ENCODE results near the gene DYNC2I2.
A peak's percentile ranks its signal among the peaks of the same experiment; 100 is the strongest.

The DYNC2I2 gene

DNA sequence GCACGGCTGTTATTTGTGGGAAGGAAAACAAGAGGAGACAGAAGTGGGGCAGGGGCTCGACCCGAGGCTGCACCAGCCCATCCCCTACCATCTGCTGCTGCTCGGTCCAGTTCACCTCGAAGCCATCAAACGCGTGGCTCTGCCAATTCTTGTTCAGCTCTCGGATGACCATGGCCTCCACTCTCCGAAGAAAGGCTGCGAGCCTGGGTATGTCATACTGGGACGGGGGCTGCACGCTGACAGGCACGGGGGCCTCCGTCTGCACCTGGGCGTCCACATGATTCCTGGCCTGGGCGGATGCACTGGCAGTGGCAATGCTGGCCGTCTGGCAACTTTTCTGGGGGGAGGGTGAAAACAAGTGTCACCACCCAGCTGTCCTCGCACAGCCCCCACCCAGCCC is 16.0 kb downstream of the DYNC2I2 start:
- Histone ChIP-seq H3K4me3 (no peak overlapping the region), H3K27ac (no peak overlapping the region)

DNA sequence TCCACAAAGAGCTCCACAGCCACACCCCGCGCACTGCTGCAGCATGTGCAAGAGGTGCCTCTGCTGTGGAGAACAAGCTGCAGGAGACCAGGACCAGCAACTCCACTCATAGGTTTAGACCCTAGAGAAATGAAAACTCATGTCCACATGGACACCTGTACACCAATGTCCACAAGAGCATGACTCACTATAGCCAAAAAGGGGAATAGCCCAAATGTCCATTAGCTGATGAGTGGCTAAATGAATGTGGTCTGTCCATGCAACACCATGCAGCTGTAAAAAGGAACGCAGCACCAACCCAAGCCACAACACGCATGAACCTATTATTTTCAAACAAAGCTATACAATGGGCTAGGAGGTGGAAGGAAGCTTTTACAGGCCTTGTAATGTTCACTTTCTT is 18.1 kb downstream of the DYNC2I2 start:
- no peak overlapping the region for H3K27ac ChIP-seq
- no peak overlapping the region for H3K4me3 ChIP-seq

DNA sequence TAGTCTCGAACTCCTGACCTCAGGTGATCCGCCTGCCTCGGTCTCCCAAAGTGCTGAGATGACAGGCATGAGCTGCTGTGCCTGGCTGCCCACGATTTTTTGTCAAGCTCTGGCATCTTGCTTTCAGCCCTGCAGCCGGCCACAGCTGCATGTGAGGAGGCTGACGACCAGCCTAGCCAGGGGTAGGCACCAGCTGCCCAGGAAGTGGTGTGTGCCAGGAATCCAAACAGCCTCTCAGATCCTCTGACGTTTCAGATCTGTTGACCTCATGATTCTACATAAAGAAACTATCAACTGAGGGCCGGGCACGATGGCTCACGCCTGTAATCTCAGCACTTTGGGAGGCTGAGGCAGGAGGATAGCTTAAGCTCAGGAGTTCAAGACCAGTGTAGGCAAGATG is 19.0 kb downstream of the DYNC2I2 start:
- no peak overlapping the region for H3K4me3 ChIP-seq
- peak overlapping the region in 1 of 21 experiments; percentile 93 for H3K27ac ChIP-seq

DNA sequence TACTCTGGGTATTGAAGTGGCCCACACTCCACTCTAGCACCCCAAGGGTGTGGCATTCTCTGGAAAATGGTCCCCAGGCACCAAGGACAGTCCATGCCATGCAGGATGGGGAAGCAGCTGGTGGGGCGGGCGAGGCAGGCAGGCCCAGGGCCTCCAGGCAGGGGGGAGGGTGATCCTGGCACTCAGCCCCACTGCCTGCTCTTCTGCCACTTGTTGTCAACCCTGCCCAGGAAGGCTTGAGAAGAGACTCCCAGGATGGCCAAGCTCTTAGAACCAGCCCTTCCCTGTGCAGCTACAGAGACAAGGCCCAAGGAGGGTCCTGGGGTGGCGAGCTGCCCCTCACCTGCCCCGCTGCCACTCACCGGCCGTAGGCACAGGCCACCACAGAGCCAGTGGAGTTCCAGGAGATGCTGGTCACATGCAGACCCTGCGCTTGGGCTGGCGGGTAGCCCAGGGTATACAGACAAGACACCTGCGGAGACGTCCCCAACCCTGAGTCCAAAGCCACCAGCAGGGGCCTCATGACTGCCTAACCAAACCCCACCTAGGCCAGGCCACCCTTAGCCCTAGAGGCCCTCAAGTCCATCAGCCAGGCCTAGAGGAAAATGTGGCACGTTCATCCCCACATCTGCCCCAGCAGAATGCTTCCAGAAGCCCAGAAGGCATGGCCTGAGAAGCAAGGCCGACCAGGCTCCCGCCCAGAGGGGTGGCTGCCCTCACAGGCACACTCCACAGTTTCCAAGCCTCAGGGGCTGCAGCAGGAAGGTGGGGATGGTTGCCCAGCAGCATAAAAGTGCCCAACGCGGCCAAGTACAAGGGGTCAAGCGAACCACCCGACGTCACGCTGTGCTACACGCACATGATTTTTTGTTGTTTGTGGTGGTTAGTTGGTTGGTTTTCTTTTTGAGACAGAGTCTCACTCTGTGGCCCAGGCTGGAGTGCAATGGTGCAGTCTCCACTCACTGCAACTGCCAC is 19.8 kb downstream of the DYNC2I2 start:
- H3K4me3 ChIP-seq: no peak overlapping the region
- peak overlapping the region in 15 of 21 experiments; percentile 36 to 96 (median 88) for H3K27ac ChIP-seq

DNA sequence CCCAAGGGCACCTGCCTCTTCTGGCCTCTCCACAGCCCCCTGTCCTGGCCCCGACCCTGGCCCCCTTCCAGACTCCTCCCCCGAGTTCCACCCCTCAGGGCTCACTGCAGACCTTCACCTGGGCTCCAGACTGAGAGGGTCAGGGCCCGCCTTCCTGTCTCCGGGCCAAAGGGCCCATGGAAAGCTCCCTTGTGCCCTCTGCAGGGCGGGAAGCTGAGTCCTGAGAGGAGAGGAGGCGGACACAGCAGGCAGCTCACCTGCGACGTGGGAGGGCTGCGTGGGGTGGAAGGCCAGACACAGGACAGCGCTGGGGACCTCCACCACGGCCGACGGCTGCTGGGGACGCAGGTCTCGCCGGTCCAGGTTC is 20.6 kb downstream of the DYNC2I2 start:
- Histone ChIP-seq H3K27ac (peak overlapping the region in 20 of 21 experiments; percentile 36 to 96 (median 86)), H3K4me3 (no peak overlapping the region)

DNA sequence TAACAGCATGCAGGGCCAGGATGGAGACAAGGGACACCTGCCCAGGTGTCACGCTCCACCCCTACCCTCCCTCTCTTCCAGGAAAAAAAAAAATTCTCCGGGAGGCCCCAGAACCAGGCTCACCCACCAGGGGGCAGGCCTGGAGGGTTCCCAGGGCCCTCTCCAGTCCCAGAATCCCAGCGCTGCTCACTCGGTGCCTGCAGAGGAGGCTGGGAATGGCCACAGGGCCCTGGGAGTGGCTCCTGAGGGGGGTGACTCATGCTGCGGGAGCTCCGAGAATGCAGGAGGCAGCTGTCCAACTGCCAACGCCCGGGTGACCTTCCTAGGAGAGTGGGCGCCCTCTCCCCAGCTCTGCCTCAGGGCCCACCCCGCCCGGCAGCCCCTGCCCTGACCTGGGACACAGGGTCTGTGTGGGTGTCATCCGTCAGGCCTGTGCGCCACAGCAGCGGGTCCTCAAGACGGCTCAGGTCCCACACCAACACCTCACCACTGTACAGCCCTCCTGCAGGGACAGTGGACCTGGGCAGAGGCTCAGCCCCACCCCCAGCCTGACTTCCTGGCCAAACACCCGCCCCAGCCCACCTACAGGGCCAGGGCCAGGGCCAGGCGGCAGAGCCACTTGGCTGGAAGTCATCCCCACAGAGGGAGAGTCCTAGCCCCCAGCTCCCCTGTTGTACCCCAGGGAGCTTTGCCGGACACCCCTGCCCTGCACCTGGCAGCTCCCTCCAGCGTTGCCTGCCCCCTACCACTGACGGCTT is 21.2 kb downstream of the DYNC2I2 start:
- H3K4me3 ChIP-seq: no peak overlapping the region
- H3K27ac ChIP-seq: peak overlapping the region; percentile 25 to 96 (median 84)

DNA sequence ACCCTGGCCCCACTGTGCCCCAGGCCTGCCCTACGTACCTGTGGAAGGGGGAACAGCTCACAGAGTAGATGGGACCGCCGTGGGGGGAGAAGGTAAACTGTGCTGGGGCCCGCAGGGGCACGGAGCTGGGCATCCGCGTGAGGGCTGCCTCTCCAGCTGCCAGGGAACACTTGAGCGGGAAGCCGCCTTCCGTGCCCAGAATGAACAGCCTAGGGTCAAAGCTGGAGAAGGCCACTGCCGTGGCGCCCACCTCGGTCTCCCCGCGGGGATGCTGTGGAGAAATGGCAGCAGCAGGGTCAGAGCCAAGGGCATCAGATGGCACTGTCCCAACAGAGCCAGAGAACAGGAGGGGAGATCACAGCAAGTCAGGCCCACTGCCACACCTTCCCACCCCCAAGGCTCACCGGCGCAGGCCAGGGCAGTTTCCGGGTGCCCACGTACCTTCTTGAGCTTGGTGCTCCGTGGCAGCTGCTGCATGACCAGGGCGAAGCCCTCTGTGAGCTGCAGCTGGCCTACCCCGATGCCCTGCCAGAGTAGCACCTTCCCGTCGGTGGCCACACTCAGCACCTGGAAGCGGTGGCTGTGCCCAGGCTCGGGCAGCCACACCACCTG is 21.9 kb downstream of the DYNC2I2 start:
- no peak overlapping the region for H3K4me3 ChIP-seq

DNA sequence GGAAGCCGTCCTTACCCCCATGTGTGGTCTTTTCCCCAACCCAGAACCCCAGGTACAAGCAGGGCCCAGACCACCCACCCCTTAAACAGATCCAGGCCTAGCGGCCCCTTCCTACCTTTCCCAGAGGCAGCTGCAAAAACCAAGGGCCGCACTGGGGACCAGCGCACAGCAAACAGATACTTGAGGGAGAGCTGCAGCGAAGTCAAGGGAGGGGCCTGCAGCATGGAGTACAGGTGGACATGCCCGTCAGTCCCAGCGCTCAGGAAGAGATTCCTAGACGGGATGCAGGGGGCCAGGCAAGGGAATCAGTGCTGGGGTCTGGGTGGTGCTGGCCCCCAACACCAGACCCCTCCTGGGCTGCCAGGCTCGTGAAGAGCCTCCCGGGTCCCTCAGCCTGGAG is 22.5 kb downstream of the DYNC2I2 start:
- no peak overlapping the region for H3K4me3 ChIP-seq
- peak overlapping the region in 11 of 21 experiments; percentile 2 to 96 (median 81) for H3K27ac ChIP-seq

More for the DNA sequence above, 21.9 kb downstream of the DYNC2I2 start:
- peak overlapping the region in 19 of 21 experiments; percentile 36 to 96 (median 79) for H3K27ac ChIP-seq

DNA sequence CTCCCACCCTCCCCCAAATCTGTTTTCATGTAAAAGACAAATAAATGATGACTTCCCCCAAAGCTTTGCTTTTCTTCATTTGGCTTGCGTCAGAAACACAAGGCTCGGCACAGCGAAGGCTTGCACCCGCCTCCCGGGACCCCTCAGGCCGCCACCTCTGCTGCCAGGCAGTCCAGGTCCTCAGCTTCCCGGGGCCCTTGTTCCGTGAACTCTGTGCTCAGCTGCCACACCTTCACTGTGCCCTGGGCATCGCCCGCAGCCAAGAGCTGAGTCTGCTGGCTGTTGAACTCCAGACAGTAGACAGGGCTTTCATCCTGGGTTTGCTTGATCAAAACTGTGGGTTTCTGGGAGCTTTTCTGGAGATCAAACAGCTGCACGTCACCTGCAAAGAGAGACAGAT is 23.0 kb downstream of the DYNC2I2 start:
- H3K4me3 ChIP-seq: no peak overlapping the region
- no peak overlapping the region for H3K27ac ChIP-seq

DNA sequence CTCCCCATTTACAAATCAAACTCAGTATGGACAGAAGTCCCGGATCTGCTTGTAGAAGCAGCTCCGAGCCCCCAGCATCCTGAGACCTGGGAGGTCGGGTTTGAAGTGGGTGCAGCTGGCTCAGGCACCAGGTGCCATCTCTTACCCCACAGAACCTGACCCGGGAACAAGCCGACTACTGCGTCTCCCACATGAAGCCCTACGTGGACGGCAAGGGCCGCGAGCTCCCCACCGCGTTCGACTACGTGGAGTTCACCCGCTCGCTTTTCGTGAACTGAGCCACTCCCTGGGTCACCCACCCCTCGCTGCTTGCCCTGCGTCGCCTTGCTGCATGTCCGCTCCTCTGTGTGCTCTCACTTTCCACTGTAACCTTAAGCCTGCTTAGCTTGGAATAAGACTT is 23.6 kb downstream of the DYNC2I2 start:
- Histone ChIP-seq H3K4me3 (no peak overlapping the region), H3K27ac (no peak overlapping the region)

DNA sequence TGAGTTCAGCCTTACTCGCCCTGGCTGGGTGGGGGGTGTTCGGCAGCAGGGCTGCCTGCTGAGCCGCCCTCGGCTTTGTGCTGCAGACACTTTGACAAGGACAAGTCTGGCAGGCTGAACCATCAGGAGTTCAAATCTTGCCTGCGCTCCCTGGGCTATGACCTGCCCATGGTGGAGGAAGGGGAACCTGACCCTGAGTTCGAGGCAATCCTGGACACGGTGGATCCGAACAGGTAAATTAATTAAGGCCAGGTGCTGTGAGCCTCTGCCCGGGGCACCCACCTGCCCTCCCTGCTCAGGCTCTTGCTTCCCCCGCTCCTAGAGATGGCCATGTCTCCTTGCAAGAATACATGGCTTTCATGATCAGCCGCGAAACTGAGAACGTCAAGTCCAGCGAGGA is 24.2 kb downstream of the DYNC2I2 start:
- H3K4me3 ChIP-seq: no peak overlapping the region
- H3K27ac ChIP-seq: peak overlapping the region in 1 of 21 experiments; percentile 3

DNA sequence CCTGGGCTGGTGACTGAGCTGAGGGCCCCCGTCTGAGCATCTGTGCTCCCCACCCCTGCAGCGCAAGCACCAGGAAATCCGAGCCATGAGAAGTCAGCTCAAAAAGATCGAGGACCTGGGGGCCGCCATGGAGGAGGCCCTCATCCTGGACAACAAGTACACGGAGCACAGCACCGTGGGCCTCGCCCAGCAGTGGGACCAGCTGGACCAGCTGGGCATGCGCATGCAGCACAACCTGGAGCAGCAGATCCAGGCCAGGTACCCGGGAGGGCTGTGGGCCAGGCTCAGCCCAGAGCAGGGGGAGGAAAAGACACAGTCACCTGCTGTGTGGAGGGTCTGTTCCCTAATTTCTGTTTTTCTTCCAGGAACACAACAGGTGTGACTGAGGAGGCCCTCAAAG is 24.6 kb downstream of the DYNC2I2 start:
- H3K4me3 ChIP-seq: no peak overlapping the region
- peak overlapping the region in 1 of 21 experiments; percentile 3 for H3K27ac ChIP-seq

DNA sequence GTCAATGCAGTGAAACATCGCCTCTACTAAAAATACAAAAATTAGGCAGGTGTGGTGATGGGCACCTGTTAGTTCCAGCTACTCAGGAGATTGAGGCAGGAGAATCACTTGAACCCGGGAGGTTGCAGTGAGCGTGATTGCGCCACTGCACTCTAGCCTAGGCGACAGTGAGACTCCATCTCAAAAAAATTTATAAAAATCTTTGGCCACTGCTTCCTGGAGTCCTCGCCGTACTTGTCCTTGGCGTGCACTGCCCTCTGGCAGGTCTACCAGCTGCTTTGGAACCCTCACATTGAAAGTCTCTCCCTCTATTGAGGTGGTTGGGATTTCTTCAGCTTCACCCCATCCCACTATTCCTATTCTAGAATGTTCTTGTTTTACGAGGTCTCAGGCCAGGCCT is 25.0 kb downstream of the DYNC2I2 start:
- Histone ChIP-seq H3K27ac (no peak overlapping the region), H3K4me3 (no peak overlapping the region)

DNA sequence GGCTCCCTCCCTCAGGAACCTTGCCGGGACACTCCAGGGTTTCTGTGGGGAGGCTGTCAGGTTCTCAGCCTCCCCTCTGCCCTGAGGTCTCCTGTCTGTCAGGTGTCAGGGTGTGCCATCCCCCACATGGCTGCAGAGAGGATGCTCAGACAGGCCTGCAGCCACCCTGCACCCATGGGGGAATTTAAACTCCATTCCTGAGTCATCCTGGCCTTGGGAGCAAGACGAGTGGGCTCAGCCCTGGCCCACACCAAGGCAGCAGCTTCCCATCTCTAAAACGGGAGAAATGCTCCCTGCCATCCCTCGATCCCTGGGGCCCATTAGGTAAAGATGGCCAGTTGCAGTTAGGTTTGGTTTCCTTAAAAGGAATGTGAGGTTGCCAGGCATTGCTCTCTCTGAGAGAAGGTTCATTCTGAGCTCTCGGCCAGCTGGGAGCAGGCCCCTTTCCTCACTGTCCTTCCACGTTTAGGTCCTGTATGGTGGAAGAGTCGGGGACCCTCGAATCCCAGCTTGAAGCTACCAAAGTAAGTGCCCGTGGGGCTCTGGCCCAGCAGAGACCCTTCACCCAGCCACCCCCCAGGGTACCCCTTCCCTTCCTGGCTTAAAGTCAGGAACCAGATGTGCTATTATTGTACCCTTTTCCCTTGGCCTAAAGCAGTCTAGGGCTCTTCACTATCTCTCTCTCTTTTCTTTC is 26.6 kb downstream of the DYNC2I2 start:
- Histone ChIP-seq H3K27ac (peak overlapping the region in 1 of 21 experiments; percentile 18), H3K4me3 (no peak overlapping the region)

DNA sequence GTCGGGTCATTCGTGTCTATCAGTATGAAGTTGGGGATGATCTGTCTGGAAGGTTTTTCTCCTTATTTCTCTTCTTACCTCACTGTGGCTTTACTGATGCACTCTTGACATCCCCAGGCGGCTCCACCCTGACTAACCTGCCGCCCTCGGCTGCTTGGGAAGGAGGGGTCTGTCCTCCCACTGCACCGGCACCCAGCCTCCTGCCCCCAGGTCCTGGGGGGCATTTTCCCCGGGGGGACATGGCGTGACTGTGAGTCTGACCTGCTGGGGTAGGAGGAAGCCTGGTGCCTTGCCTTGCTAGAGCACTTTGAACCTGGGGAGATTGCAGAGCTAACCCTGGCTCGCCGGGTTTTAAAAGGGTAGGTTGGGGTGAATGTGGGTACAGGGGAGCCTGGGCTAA is 27.5 kb downstream of the DYNC2I2 start:
- peak overlapping the region in 2 of 21 experiments; percentile 5 to 61 for H3K27ac ChIP-seq

DNA sequence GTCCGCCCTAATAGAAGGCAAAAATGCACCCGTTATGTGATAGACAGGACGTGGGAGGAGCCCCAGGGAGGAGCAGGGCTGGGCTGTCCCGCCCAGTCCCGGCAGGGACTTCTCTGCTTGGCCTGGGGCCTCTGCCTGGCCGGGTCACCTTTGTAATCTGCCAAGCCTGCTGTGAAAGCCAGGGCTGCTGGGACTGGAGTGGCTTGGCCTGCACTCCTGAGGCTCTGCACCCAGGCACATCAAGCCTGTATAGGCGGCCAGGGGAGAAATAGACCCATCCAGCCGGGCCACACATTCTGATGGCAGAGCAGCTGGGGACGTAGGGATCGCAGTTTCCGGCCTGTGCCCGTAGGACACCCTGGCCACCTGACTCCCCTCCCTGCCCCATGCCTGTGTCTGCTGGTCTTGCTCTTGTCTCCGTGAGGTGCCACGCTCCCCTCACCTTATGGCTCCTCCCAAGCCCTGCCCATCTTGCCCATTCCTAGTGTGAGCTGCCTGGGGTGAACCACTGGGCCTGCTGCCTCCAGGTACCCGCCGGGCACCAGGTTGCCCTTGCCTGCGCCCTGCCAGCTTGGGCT is 28.1 kb downstream of the DYNC2I2 start:
- Histone ChIP-seq H3K4me3 (no peak overlapping the region), H3K27ac (peak overlapping the region in 7 of 21 experiments; percentile 5 to 61 (median 34))

More for the DNA sequence above, 27.5 kb downstream of the DYNC2I2 start:
- H3K4me3 ChIP-seq: no peak overlapping the region

DNA sequence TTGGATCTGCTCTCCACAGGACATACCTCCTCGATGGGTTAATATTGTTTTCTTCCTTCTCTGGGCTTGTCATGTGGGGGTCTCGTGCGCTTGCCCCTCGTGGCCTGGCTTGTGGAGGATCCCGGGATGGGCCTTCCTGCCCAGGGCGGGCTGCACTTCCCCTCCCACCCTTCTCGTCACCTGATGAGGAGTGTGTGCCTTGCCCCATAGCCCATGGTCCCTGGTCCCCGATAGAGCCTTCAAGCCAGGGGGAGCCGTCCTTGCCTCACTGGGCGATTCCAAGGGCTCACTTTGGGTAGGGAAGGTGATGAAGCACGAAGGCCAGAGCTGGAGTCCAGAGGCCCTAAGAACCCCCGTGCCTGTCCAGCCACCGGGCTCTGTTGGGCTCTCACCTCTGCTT is 28.7 kb downstream of the DYNC2I2 start:
- peak overlapping the region in 6 of 21 experiments; percentile 5 to 61 (median 29) for H3K27ac ChIP-seq
- H3K4me3 ChIP-seq: no peak overlapping the region

DNA sequence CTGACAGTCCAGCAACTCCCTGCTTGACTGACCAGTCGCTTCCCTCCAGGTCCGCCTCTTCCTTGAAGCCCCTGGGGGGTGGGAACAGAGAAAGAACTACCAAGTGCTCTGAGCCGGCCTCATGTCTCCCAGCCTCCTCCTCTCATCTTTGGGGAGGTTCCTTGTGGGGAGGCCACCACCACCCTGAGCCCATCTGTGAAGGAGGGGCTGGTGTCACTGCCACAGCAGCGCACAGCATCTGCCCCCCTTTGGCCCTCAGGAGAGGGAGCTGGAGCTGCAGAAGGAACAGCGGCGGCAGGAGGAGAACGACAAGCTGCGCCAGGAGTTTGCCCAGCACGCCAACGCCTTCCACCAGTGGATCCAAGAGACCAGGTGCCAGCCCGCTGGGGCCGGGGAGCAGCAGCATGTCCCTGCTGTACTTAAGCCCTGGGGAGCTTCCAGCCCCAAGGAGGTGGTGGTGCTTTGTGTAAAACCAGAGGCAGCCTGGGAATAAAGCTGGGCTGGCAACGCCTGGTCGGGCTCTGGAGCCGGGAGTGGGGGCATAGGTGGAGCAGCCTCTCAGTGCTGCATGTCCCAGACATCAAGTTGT is 29.4 kb downstream of the DYNC2I2 start:
- no peak overlapping the region for H3K27ac ChIP-seq
- no peak overlapping the region for H3K4me3 ChIP-seq

DNA sequence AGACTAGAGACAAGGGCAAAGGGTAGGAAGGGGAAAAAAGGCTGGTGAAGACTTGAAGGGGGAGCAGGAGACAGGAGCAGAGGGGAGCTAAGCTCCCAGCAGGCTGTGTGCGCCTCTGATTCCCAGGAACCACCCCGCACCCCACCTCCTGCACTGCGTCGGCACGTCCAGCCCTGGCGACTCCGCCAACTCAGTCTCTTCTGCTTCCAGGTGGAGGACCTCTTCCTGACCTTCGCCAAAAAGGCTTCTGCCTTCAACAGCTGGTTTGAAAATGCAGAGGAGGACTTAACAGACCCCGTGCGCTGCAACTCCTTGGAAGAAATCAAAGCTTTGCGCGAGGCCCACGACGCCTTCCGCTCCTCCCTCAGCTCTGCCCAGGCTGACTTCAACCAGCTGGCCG is 30.5 kb downstream of the DYNC2I2 start:
- Histone ChIP-seq H3K4me3 (no peak overlapping the region), H3K27ac (no peak overlapping the region)

All from skin epidermis (tissue), 12 donors.